Posterior vena cava (tissue), 2 donors: Measurements from ENCODE around the gene S100A1. TPM values are rescaled to one million over a fixed set of nuclear protein-coding genes. Genes with fewer than 3 reads are reported as not detected.

Experiments
- DNase-seq: peaks from one replicate; pipeline ENCODE4 v3.0.0-alpha.2; 2020; ENCODE audit warnings: low spot score
- intact Hi-C, 2 donors: fragments of 100-400 bp; cut with DNase I; formaldehyde crosslinking; loops; one replicate each; pipeline versions ENCODE4 v1.14.1 to v1.14.2; 2022 to 2023
- total RNA-seq, 2 donors: library from RNA; stranded (reverse); fragmentation: NEBNext Ultra II Directional; extraction: Animal tissue kit (Norgen Biotek cat#: 25700); gene quantifications; one replicate each; pipeline ENCODE4 v1.2.1, GENCODE V29; 2021
- donor health status: DM: yes; HTN: yes; CAD: no.
- donor health status: DM: yes; HTN: yes; CAD: no.

The S100A1 gene
- total RNA-seq, 2 donors from 2014 or later, result 0.74 to 1.8 TPM

GRCh38 chr1:153608742-153609584 lies 19.3 kb upstream of the S100A1 start:
- intact Hi-C loops, result no loop called here
- DNase-seq, result peak; percentile 90

DNA sequence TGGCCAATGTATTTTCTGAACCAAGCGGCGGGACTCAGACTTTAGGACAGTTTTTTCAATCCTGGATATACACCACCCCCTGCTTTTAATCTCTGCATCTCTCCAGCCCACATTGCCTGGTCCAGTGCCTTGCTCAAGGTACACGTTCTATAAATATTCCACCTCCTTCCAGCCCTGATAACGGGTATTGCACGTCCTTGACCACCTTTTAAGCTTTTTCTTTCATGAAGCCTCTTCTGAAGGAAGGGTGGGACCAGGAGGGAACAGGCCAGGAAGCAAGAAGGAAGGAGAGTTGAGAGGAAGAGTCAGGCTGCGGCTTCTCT lies 18.7 kb upstream of the S100A1 start:
- no peak for DNase-seq
- intact Hi-C loops, result no loop called here

- no peak for DNase-seq
These were observed 17.9 kb upstream of the S100A1 start for GRCh38 chr1:153610334-153610733.

DNA sequence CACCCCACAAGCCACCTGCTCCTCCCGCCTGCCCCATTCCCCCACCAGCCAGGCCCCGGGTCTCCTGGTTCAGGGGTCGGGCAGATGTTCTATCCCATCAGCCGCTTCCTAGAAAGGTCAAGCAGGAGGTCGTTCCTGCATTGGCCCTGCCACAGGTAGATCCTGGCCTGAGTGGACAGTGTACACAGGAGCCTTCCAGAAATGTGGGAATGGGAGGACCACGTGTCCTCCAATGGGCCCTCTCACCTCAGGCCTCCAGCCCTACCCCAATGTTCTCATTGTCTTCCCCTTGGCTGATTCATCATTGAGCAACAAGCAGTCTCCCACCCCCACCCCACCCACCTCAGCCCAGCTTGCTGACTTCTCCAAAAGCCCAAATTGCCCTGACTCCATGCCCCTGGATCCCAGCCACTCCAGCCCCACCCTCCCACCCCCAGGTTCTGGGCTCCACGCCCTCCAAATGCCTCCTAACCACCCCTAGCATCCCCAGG lies 17.4 kb upstream of the S100A1 start:
- intact Hi-C loops, result loop anchor here in 1 of 2 donors (5.0 kb wide), 1 partner anchor 1779 kb away; the partner anchor contains the start of gene RORC
- DNase-seq, result no peak

More at GRCh38 chr1:153610334-153610733, 17.9 kb upstream of the S100A1 start:
- intact Hi-C loops, result loop anchor here in 1 of 2 donors (5.0 kb wide), 1 partner anchor 1778 kb away; the partner anchor contains the start of gene RORC

DNA sequence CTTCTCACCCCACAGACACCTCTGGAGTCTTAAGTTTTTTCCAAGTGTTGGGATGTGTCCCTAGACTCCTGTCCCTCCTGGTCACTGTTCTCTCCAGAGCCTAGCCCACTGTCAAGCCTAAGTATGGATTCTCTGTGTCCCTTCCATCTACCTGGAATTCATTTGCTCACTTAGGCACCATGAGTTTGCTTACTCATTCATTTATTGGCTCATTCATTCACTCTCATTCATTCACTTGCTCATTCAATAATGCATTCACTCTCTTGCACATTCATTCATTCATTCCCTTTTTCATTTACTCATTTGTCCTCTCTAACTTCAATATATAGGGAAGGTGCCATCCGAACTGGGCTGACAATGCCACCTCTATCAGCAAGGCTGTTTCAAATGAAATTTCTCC lies 16.9 kb upstream of the S100A1 start:
- DNase-seq, result no peak
- intact Hi-C loops, result loop anchor here in 1 of 2 donors (5.0 kb wide), 1 partner anchor 1779 kb away; the partner anchor contains the start of gene RORC

- intact Hi-C loops, result loop anchor here in 1 of 2 donors (5.0 kb wide), 1 partner anchor 1780 kb away; the partner anchor contains the start of gene RORC
- peak; percentile 80 for DNase-seq
These were observed 16.0 kb upstream of the S100A1 start for GRCh38 chr1:153612111-153612754.

GRCh38 chr1:153612755-153613331 lies 15.4 kb upstream of the S100A1 start, which contains the start of gene S100A16:
Gene S100A16 (minus strand): TSS chr1:153613137. CDS start chr1:153608151, 4,986 bp downstream.
- intact Hi-C loops, result loop anchor here in 1 of 2 donors (5.0 kb wide), 1 partner anchor 1781 kb away; the partner anchor contains the start of gene RORC
- DNase-seq, result peak; percentile 91

GRCh38 chr1:153613406-153613805 lies 14.8 kb upstream of the S100A1 start:
- DNase-seq, result no peak
- intact Hi-C loops, result loop anchor here in 1 of 2 donors (5.0 kb wide), 1 partner anchor 1781 kb away; the partner anchor contains the start of gene RORC

GRCh38 chr1:153614189-153614900 lies 13.9 kb upstream of the S100A1 start:
- intact Hi-C loops, result loop anchor here in 1 of 2 donors (5.0 kb wide), 1 partner anchor 1782 kb away; the partner anchor contains the start of gene RORC
- DNase-seq, result no peak

DNA sequence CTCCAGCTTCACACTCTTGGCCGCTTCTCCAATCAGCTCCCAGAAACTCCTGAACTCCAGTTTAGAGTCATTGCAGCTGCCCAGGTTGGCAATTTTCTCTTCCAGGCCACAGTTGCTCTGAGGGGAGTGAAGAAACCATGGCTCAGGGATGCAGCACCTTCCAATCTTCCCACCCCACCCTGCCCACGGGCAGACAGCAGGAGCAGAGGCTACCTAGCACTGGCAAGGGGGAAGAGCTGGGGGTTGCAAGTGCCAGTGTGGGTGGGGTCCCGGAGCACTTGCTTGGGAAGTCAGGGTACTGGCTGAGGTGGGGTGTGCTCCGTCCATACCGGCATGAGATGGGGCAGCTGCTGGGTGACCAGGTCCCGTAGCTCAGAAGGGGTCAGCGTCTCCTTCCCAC lies 13.3 kb upstream of the S100A1 start:
- intact Hi-C loops, result loop anchor here (5.0 kb wide), 2 partner anchors 43 to 1783 kb away; partner anchors contain the start of gene RORC (in 1 of the 2)
- DNase-seq, result no peak

DNA sequence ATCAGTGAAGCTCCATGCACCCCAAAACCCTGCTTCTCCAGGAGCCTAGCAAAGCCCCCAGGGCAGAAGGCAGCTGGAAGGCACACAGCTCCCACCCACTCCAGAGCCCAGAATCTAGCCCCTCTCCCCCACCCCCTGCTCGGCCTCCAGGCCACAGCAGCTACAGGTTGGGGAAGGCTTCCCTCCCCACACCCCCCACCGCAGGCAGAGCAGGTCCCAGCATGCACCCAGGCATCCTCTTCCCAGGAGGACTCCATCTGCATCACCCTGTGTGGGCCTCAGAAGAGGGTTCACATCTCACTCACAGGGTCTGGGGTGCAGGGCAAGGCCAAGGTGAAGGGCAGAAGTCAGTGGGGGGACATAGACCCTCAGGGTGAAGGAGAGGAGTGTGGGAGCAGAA lies 12.8 kb upstream of the S100A1 start:
- DNase-seq, result no peak
- intact Hi-C loops, result loop anchor here in 1 of 2 donors (5.0 kb wide), 1 partner anchor 43 kb away; no protein-coding TSS in a partner anchor

DNA sequence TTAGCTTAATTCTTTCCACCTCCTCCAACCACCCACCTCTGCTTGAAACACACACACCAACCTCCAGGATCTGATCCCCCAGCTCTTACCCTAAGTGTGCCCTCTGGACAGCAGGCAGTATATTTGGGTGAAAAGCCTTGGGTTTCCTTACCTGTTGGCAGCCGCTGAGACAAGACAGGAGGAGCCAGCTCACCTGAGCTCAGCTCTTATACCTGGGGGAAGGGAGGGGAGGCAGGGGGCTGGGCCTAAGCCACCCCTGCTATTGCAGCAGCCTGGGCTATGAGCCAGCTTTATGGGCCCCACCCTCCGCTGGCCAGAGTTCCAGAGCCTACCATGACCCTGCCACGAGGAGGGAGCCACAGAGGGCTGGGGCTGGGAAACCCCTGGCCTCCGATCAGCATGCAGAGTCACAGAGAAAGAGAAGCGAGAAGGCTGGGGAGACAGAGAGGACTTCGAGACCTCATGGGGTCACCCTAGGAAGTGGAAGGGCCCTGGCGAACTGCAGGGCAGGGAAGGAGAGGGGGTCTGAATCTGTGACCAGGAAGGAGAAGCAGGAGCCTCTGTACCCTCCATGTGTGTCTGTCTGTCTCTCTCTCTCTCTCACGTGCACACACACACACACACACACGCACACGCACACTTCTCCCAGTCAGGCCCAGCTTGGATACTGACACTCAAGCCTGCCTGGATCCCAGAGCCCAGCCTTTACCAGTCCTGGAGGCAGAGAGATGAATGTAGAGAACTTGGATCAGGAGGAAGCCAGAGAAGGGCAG lies 11.9 kb upstream of the S100A1 start, which contains the start of gene S100A14:
Gene S100A14 (minus strand): TSS at position 182 of the 773 bp plus-strand sequence. CDS start 467 bp downstream, outside the sequence.
- peak; percentile 81 for DNase-seq
- intact Hi-C loops, result loop anchor here in 1 of 2 donors (5.0 kb wide), 1 partner anchor 44 kb away; no protein-coding TSS in a partner anchor

DNA sequence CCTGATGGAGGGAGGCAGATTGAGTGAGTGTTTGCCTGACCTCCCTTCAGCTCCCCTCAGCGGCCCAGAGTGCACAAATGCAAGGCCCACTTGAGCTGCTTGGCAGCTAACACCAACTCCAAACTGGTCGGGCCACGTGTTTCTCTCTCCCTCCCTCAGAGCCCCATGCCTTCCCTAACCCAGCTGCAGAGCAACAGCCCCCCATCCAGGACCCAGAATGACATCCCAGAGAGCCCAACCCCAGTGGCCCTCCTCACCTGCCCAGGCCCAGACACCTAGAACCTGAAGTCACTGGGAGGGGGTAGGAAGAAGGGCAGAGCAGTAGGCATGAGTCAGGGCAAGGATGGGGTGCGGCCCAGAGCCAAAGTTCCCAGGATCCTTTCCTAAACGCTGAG lies 11.3 kb upstream of the S100A1 start:
- intact Hi-C loops, result loop anchor here in 1 of 2 donors (5.0 kb wide), 1 partner anchor 45 kb away; no protein-coding TSS in a partner anchor

GRCh38 chr1:153617663-153618062 lies 10.6 kb upstream of the S100A1 start:
- peak; percentile 93 for DNase-seq
- intact Hi-C loops, result loop anchor here in 1 of 2 donors (5.0 kb wide), 1 partner anchor 45 kb away; no protein-coding TSS in a partner anchor

More for the DNA sequence above, 11.3 kb upstream of the S100A1 start:
- no peak for DNase-seq

GRCh38 chr1:153619171-153619570 lies 9.1 kb upstream of the S100A1 start:
- DNase-seq, result no peak
- intact Hi-C loops, result loop anchor here in 1 of 2 donors (5.0 kb wide), 1 partner anchor 47 kb away; no protein-coding TSS in a partner anchor

- intact Hi-C loops, result loop anchor here in 1 of 2 donors (5.0 kb wide), 1 partner anchor 51 kb away; no protein-coding TSS in a partner anchor
- DNase-seq, result no peak
These were observed 5.1 kb upstream of the S100A1 start for GRCh38 chr1:153623101-153623500.

GRCh38 chr1:153624965-153625611 lies 3.1 kb upstream of the S100A1 start:
- no peak for DNase-seq
- intact Hi-C loops, result loop anchor here in 1 of 2 donors (5.0 kb wide), 1 partner anchor 53 kb away; no protein-coding TSS in a partner anchor
